Measurements from ENCODE around the gene TMEM213.

DNA sequence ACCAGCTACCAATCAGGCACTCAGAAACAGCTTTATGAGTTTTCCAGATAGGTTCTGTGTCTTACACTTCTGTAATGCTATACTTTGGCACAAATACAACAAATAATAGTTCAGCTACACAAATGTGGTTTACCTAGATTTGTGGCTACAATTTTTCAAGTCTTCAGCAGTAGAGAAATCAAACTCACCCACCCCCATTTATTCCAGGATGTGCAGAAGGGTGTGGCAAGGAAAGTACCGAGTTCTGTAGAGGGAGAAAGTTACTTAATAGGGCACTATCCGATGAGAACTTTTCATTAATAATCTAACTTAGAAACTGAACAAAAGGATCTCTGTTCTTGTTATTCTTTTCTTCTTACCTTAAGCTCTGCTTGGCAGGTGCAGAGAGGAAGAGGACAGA lies 30.5 kb downstream of the TMEM213 start:
- TF ChIP-seq, protein P1, sequence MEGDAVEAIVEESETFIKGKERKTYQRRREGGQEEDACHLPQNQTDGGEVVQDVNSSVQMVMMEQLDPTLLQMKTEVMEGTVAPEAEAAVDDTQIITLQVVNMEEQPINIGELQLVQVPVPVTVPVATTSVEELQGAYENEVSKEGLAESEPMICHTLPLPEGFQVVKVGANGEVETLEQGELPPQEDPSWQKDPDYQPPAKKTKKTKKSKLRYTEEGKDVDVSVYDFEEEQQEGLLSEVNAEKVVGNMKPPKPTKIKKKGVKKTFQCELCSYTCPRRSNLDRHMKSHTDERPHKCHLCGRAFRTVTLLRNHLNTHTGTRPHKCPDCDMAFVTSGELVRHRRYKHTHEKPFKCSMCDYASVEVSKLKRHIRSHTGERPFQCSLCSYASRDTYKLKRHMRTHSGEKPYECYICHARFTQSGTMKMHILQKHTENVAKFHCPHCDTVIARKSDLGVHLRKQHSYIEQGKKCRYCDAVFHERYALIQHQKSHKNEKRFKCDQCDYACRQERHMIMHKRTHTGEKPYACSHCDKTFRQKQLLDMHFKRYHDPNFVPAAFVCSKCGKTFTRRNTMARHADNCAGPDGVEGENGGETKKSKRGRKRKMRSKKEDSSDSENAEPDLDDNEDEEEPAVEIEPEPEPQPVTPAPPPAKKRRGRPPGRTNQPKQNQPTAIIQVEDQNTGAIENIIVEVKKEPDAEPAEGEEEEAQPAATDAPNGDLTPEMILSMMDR (IDR thresholded peaks at IDR 0.05 in 8 of 11, conservative IDR thresholded peaks at IDR 0.05 in 3 of 11) = no peak
- no peak for TF ChIP-seq POLR2AphosphoS5 (IDR thresholded peaks at IDR 0.05)
